Stimulated activated CD4-positive, alpha-beta T cell treated with anti-CD3 and anti-CD28 coated beads, Interleukin-1b, Interleukin-23, amount 100 ng/mL, for 24 hours (primary cell): ENCODE results near the gene TNNC2.

Experiments used
- DNase-seq, 4 experiments: peaks; one replicate each; pipeline ENCODE4 v3.0.0-alpha.2; 2020; ENCODE audit warnings: low read depth in 4 of 4, low spot score in 1 of 4

The TNNC2 gene

GRCh38 chr20:45788351-45788750 is 38.8 kb downstream of the TNNC2 start:
- DNase-seq: no peak

GRCh38 chr20:45783656-45784294 is 43.3 kb downstream of the TNNC2 start:
- DNase-seq: no peak

- no peak for DNase-seq
Measured at GRCh38 chr20:45782890-45783289, 44.2 kb downstream of the TNNC2 start.

- no peak for DNase-seq
Measured at GRCh38 chr20:45781391-45781931, 45.7 kb downstream of the TNNC2 start.

GRCh38 chr20:45780159-45780558 is 47.0 kb downstream of the TNNC2 start:
- no peak for DNase-seq

GRCh38 chr20:45779011-45779915 is 47.8 kb downstream of the TNNC2 start:
- no peak for DNase-seq

GRCh38 chr20:45776931-45777330 is 50.2 kb downstream of the TNNC2 start:
- no peak for DNase-seq

GRCh38 chr20:45775411-45775810 is 51.7 kb downstream of the TNNC2 start:
- no peak for DNase-seq

GRCh38 chr20:45774945-45775344 is 52.2 kb downstream of the TNNC2 start:
- DNase-seq: no peak
